Measurements from ENCODE around the gene OSBPL3. TPM values are rescaled to one million over a fixed set of nuclear protein-coding genes. Genes with fewer than 3 reads are reported as not detected.

Gene OSBPL3
- total and polyA plus RNA-seq, 2 donors (not counting 1 experiment from before 2014, with no cell fraction given): 13.5 to 67.6 TPM

DNA sequence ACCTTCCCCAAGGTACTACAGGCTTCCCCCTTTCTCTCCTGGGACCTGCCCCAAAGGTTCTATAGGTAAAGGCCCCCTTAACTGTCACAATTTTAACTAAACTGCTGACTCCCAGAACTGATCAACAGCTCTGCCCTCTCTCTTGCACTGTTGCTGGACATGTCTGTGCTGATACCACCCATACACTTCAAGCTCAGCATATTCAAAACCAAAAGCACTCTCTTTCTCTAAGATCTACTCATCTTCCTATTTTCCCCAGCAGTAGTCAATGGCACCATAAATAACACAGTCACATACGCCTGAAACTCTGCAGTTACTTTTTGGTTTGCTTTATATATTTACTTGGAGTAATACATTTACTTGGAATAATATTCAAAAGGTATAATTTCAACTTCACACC, 12.3 kb downstream of the OSBPL3 start:
- no CpG with 5 or more reads among the region's 1 CpG for WGBS (ENCODE audit: insufficient coverage)
- DNase-seq (no peak), ATAC-seq (ENCODE audit: low read depth) (no peak)
- Histone ChIP-seq H3K4me2 (replicated peaks; ENCODE audit: low read depth, low read length, poor library complexity, severe bottlenecking) (no peak overlapping the region), H3K4me3 (ENCODE audit: control extremely low read depth in 1 of 5, extremely low read depth in 1 of 5, insufficient read depth in 1 of 5, low read depth in 2 of 5, low read length in 4 of 5) (no peak overlapping the region), H3K4me1 (ENCODE audit: control insufficient read depth in 2 of 2, insufficient read depth in 2 of 2, low read length in 2 of 2) (peaks cover 33 to 37% of the 10 kb centered on the region in 2 donors), H3K36me3 (replicated peaks in 1 of 2; ENCODE audit: control extremely low read depth in 1 of 2, control insufficient read depth in 1 of 2, extremely low read depth in 1 of 2, insufficient read depth in 2 of 2, low read length in 1 of 2) (no peaks in the 10 kb centered on the region), H3K9me3 (ENCODE audit: control extremely low read depth in 1 of 3, control insufficient read depth in 2 of 3, insufficient read depth in 1 of 3, low read length in 2 of 3) (no peaks in the 10 kb centered on the region), H3K79me2 (ENCODE audit: control insufficient read depth, insufficient read depth, low read length) (peaks cover 54% of the 10 kb centered on the region), H2AFZ (ENCODE audit: insufficient read depth, low read depth, low read length, poor library complexity, severe bottlenecking) (no peak overlapping the region), H4K20me1 (ENCODE audit: control insufficient read depth, insufficient read depth, low read length, poor library complexity, severe bottlenecking) (peaks cover 12% of the 10 kb centered on the region), H3K27me3 (replicated peaks in 1 of 4; ENCODE audit: control extremely low read depth in 1 of 4, control insufficient read depth in 3 of 4, insufficient read depth in 4 of 4, low read length in 3 of 4) (no peaks in the 10 kb centered on the region), H3K27ac (ENCODE audit: low read length in 2 of 2) (peak overlapping the region in 1 of 2 donors; percentile 28), H3K9ac (ENCODE audit: low read length) (no peak overlapping the region)
- CTCF ChIA-PET: interaction anchor here (0.7 to 2.4 kb wide), 4 partner anchors 8 to 147 kb away, joined by 3 to 8 read pairs (median 4); partner anchors contain the start of gene OSBPL3
- TF ChIP-seq EZH2 (IDR thresholded peaks at IDR 0.05; ENCODE audit: borderline replicate concordance, insufficient read depth, low read depth, low read length, poor library complexity, severe bottlenecking): no peak
- TF ChIP-seq, protein P1, sequence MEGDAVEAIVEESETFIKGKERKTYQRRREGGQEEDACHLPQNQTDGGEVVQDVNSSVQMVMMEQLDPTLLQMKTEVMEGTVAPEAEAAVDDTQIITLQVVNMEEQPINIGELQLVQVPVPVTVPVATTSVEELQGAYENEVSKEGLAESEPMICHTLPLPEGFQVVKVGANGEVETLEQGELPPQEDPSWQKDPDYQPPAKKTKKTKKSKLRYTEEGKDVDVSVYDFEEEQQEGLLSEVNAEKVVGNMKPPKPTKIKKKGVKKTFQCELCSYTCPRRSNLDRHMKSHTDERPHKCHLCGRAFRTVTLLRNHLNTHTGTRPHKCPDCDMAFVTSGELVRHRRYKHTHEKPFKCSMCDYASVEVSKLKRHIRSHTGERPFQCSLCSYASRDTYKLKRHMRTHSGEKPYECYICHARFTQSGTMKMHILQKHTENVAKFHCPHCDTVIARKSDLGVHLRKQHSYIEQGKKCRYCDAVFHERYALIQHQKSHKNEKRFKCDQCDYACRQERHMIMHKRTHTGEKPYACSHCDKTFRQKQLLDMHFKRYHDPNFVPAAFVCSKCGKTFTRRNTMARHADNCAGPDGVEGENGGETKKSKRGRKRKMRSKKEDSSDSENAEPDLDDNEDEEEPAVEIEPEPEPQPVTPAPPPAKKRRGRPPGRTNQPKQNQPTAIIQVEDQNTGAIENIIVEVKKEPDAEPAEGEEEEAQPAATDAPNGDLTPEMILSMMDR (IDR thresholded peaks at IDR 0.05): no peak
- Mint-ChIP-seq H3K4me3 (no peak overlapping the region), H3K27me3 (no peaks in the 10 kb centered on the region), H3K9me3 (ENCODE audit: insufficient read depth) (no peaks in the 10 kb centered on the region), H3K4me1 (peaks cover 57% of the 10 kb centered on the region), H3K27ac (peak overlapping the region; percentile 8)
- POLR2A ChIA-PET: no interaction called here
- intact Hi-C loops (cut with micrococcal nuclease): loop anchor here (1.0 kb wide), 1 partner anchor 8 kb away; no protein-coding TSS in a partner anchor

DNA sequence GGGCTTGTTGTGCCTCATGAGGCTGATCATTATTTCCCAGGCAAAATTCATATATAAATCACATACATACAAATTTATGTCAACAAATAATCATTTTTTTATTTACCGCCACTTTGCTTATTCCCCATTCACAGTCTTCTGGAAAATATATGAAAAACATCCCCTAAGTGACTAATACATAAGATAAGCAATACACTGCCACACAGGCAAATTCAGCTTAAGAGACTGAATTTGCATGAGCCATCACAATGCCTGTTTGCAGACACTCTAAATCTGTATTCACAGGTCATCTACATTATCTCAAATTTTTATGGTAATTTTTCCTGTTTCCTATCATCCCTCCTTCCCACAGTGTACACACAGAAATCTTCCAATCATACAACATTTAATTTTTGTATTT, 13.2 kb downstream of the OSBPL3 start:
- Histone ChIP-seq H3K4me2 (replicated peaks; ENCODE audit: low read depth, low read length, poor library complexity, severe bottlenecking) (no peak overlapping the region), H3K9ac (ENCODE audit: low read length) (no peak overlapping the region), H3K9me3 (ENCODE audit: control extremely low read depth in 1 of 3, control insufficient read depth in 2 of 3, insufficient read depth in 1 of 3, low read length in 2 of 3) (no peaks in the 10 kb centered on the region), H3K27me3 (replicated peaks in 1 of 4; ENCODE audit: control extremely low read depth in 1 of 4, control insufficient read depth in 3 of 4, insufficient read depth in 4 of 4, low read length in 3 of 4) (no peaks in the 10 kb centered on the region), H3K4me3 (ENCODE audit: control extremely low read depth in 1 of 5, extremely low read depth in 1 of 5, insufficient read depth in 1 of 5, low read depth in 2 of 5, low read length in 4 of 5) (no peak overlapping the region), H3K27ac (ENCODE audit: low read length in 2 of 2) (peak overlapping the region in 1 of 2 donors; percentile 67), H3K79me2 (ENCODE audit: control insufficient read depth, insufficient read depth, low read length) (peaks cover 56% of the 10 kb centered on the region), H3K36me3 (replicated peaks in 1 of 2; ENCODE audit: control extremely low read depth in 1 of 2, control insufficient read depth in 1 of 2, extremely low read depth in 1 of 2, insufficient read depth in 2 of 2, low read length in 1 of 2) (no peaks in the 10 kb centered on the region), H3K4me1 (ENCODE audit: control insufficient read depth in 2 of 2, insufficient read depth in 2 of 2, low read length in 2 of 2) (peaks cover 37 to 41% of the 10 kb centered on the region in 2 donors), H2AFZ (ENCODE audit: insufficient read depth, low read depth, low read length, poor library complexity, severe bottlenecking) (no peak overlapping the region), H4K20me1 (ENCODE audit: control insufficient read depth, insufficient read depth, low read length, poor library complexity, severe bottlenecking) (peaks cover 12% of the 10 kb centered on the region)
- intact Hi-C loops (cut with micrococcal nuclease): loop anchor here (1.0 kb wide), 1 partner anchor 8 kb away; no protein-coding TSS in a partner anchor
- no peak for ATAC-seq (ENCODE audit: low read depth)
- TF ChIP-seq EZH2 (IDR thresholded peaks at IDR 0.05; ENCODE audit: borderline replicate concordance, insufficient read depth, low read depth, low read length, poor library complexity, severe bottlenecking): no peak
- TF ChIP-seq, protein P1 (IDR thresholded peaks at IDR 0.05): no peak
- ChIA-PET CTCF (interaction anchor here (0.8 to 2.4 kb wide), 3 partner anchors 13 to 146 kb away, joined by 3 to 8 read pairs (median 5); partner anchors contain the start of gene OSBPL3), POLR2A (no interaction called here)
- Mint-ChIP-seq H3K9me3 (ENCODE audit: insufficient read depth) (no peaks in the 10 kb centered on the region), H3K27me3 (no peaks in the 10 kb centered on the region), H3K4me3 (no peak overlapping the region), H3K4me1 (peaks cover 61% of the 10 kb centered on the region), H3K27ac (peak overlapping the region; percentile 66)
- no peak for DNase-seq
- WGBS (ENCODE audit: insufficient coverage): 100% methylated on average over 1 of the region's 1 CpG

Measured in B cell (primary cell).